ENCODE measurements around the gene ALDH4A1.

- TF ChIP-seq POLR2A (IDR thresholded peaks at IDR 0.05) (no peak), CTCF (IDR thresholded peaks at IDR 0.05) (no peak)
These were observed 27.3 kb upstream of the ALDH4A1 start for GRCh38 chr1:18929686-18930085.

All from adrenal gland (tissue), 5 donors.